H1 (cell line): ENCODE measurements around the gene GRIK4. TPM values are rescaled to one million over a fixed set of nuclear protein-coding genes. Genes with fewer than 3 reads are reported as not detected.

Source experiments
- CTCF ChIA-PET: fragments of 300-600 bp; sonication (Branson Sonifier 250); formaldehyde crosslinking; loops from one replicate; lab custom pipeline; 2021; ENCODE audit not compliant: partially characterized antibody; lab: Charles Lee
- POLR2A ChIA-PET: fragments of 300-600 bp; sonication (Branson Sonifier 250); formaldehyde crosslinking; loops from one replicate; lab custom pipeline; 2021; ENCODE audit warnings: inconsistent platforms; ENCODE audit not compliant: partially characterized antibody; lab: Charles Lee
- DNase-seq, 2 experiments: peaks; one replicate each; pipeline versions ENCODE4 v3.0.0 to v3.0.0-alpha.2; 2010 to 2022; ENCODE audit warnings: low spot score in 2 of 2, low read depth in 1 of 2, mixed read lengths in 1 of 2
- FAIRE-seq: peaks from 2 replicates; lab custom pipeline; 2011; peaks lifted over from hg19 to GRCh38; lab: Jason Lieb, UNC
- H2AFZ ChIP-seq: 2 replicates; pipeline ENCODE4 v1.8.1; 2012; ENCODE audit warnings: low read length, inconsistent platforms
- H2AK5ac ChIP-seq: 2 replicates; pipeline ENCODE4 v1.6.1; 2013; ENCODE audit warnings: low read depth, low read length
- H2BK120ac ChIP-seq: replicated peaks from 2 replicates; pipeline ENCODE3; 2013; ENCODE audit warnings: low read depth, low read length, inconsistent platforms
- H2BK12ac ChIP-seq: 2 replicates; pipeline ENCODE4 v1.6.1; 2013; ENCODE audit warnings: low read depth, low read length
- H2BK15ac ChIP-seq: 2 replicates; pipeline ENCODE4 v1.6.1; 2013; ENCODE audit warnings: low read length
- H2BK20ac ChIP-seq: 2 replicates; pipeline ENCODE4 v1.6.1; 2013; ENCODE audit warnings: low read length
- H2BK5ac ChIP-seq: 2 replicates; pipeline ENCODE4 v1.6.1; 2013; ENCODE audit warnings: low read depth, low read length
- H3K14ac ChIP-seq: 2 replicates; pipeline ENCODE4 v1.6.1; 2013; ENCODE audit warnings: inconsistent platforms; ENCODE audit not compliant: insufficient read length
- H3K18ac ChIP-seq: 2 replicates; pipeline ENCODE4 v1.6.1; 2013; ENCODE audit warnings: low read length; ENCODE audit errors: extremely low read depth
- H3K23ac ChIP-seq: 2 replicates; pipeline ENCODE4 v1.6.1; 2013; ENCODE audit warnings: inconsistent platforms; ENCODE audit not compliant: insufficient read length
- H3K23me2 ChIP-seq: 2 replicates; pipeline ENCODE4 v1.6.1; 2013; ENCODE audit warnings: low read depth, low read length
- H3K27ac ChIP-seq: 2 replicates; pipeline ENCODE4 v1.6.1; 2011; ENCODE audit warnings: low read depth, low read length, inconsistent platforms
- H3K27me3 ChIP-seq, 4 experiments: replicated peaks in 1 of 4; 1 replicate in 1 of 4; 2 replicates in 3 of 4; pipeline versions ENCODE4 v1.6.1 to v1.8.1; 2011 to 2013; ENCODE audit warnings: low read length in 3 of 4, mild to moderate bottlenecking in 3 of 4, inconsistent platforms in 2 of 4, mixed read lengths in 2 of 4, moderate library complexity in 1 of 4; ENCODE audit not compliant: control insufficient read depth in 3 of 4, insufficient read depth in 3 of 4; ENCODE audit errors: extremely low read depth in 1 of 4
- H3K36me3 ChIP-seq, 4 experiments: 2 replicates each; pipeline versions ENCODE4 v1.6.1 to v1.8.1; 2011 to 2013; ENCODE audit warnings: mild to moderate bottlenecking in 4 of 4, low read length in 3 of 4, moderate library complexity in 2 of 4, control low read depth in 1 of 4, inconsistent platforms in 1 of 4; ENCODE audit not compliant: insufficient read depth in 4 of 4, control insufficient read depth in 2 of 4
- H3K4ac ChIP-seq: replicated peaks from 2 replicates; pipeline ENCODE3; 2013; ENCODE audit warnings: low read length, low read depth, mixed read lengths, inconsistent platforms; ENCODE audit not compliant: insufficient read length
- H3K4me1 ChIP-seq, 4 experiments: replicated peaks in 1 of 4; 1 replicate in 1 of 4; 2 replicates in 3 of 4; pipeline versions ENCODE4 v1.6.1 to v1.8.1; 2011 to 2013; ENCODE audit warnings: low read length in 3 of 4, inconsistent platforms in 2 of 4, mixed read lengths in 1 of 4; ENCODE audit not compliant: insufficient read depth in 4 of 4, control insufficient read depth in 3 of 4
- H3K4me2 ChIP-seq, 2 experiments: 2 replicates each; pipeline versions ENCODE4 v1.6.1 to v1.8.1; 2011 to 2013; ENCODE audit warnings: low read depth in 2 of 2, low read length in 2 of 2, control low read depth in 1 of 2, inconsistent platforms in 1 of 2, mild to moderate bottlenecking in 1 of 2; ENCODE audit not compliant: insufficient read depth in 1 of 2
- H3K4me3 ChIP-seq, 4 experiments: fragments of 200-600, 300-600 bp in 1 of 4; sonication (generic), shearing (Covaris generic), sonication (Bioruptor Twin) in 1 of 4; 2 replicates each; pipeline versions ENCODE4 v1.5.1 to v1.8.1; 2011 to 2016; ENCODE audit warnings: low read length in 4 of 4, low read depth in 3 of 4, control low read depth in 2 of 4, inconsistent platforms in 2 of 4, mild to moderate bottlenecking in 2 of 4, mixed read lengths in 1 of 4, moderate library complexity in 1 of 4; ENCODE audit not compliant: insufficient read depth in 2 of 4; ENCODE audit errors: extremely low read depth in 1 of 4
- H3K56ac ChIP-seq: replicated peaks from 2 replicates; pipeline ENCODE3; 2013; ENCODE audit warnings: low read depth, mild to moderate bottlenecking, mixed read lengths, low read length, inconsistent platforms; ENCODE audit not compliant: insufficient read length
- H3K79me1 ChIP-seq: 2 replicates; pipeline ENCODE4 v1.6.1; 2013; ENCODE audit warnings: low read depth, low read length, control low read depth
- H3K79me2 ChIP-seq, 2 experiments: 2 replicates each; pipeline versions ENCODE4 v1.6.1 to v1.8.1; 2012 to 2013; ENCODE audit warnings: low read length in 2 of 2, mild to moderate bottlenecking in 2 of 2, inconsistent platforms in 1 of 2; ENCODE audit not compliant: insufficient read depth in 2 of 2, control insufficient read depth in 1 of 2
- H3K9ac ChIP-seq, 4 experiments: replicated peaks in 1 of 4; 1 replicate in 1 of 4; 2 replicates in 3 of 4; pipeline versions ENCODE4 v1.6.1 to v1.8.1; 2011 to 2013; ENCODE audit warnings: low read depth in 3 of 4, low read length in 3 of 4, control low read depth in 2 of 4, mild to moderate bottlenecking in 2 of 4, moderate library complexity in 2 of 4, inconsistent platforms in 1 of 4; ENCODE audit errors: extremely low read depth in 1 of 4
- H3K9me3 ChIP-seq, 2 experiments: 2 replicates each; pipeline versions ENCODE4 v1.6.1 to v1.8.1; 2012 to 2013; ENCODE audit warnings: mild to moderate bottlenecking in 2 of 2, moderate library complexity in 2 of 2, control low read depth in 1 of 2, inconsistent platforms in 1 of 2, low read depth in 1 of 2, low read length in 1 of 2, mixed read lengths in 1 of 2; ENCODE audit not compliant: insufficient read depth in 2 of 2
- H4K20me1 ChIP-seq, 2 experiments: replicated peaks in 1 of 2; 2 replicates each; pipeline versions ENCODE3 to v1.8.1; 2011 to 2013; ENCODE audit warnings: inconsistent platforms in 2 of 2, low read length in 2 of 2, mild to moderate bottlenecking in 1 of 2; ENCODE audit not compliant: insufficient read depth in 2 of 2, control insufficient read depth in 1 of 2
- H4K5ac ChIP-seq: 2 replicates; pipeline ENCODE4 v1.6.1; 2013; ENCODE audit warnings: low read length, low read depth, mixed read lengths, inconsistent platforms; ENCODE audit not compliant: insufficient read length
- H4K8ac ChIP-seq: 2 replicates; pipeline ENCODE4 v1.8.0; 2013; ENCODE audit warnings: mild to moderate bottlenecking, moderate library complexity, low read length, inconsistent platforms; ENCODE audit not compliant: insufficient read depth; ENCODE audit errors: extremely low read depth
- H4K91ac ChIP-seq: replicated peaks from 2 replicates; pipeline ENCODE3; 2013; ENCODE audit warnings: low read length, mixed read lengths, inconsistent platforms; ENCODE audit not compliant: insufficient read length
- ATF2 ChIP-seq: IDR thresholded peaks from 2 replicates; pipeline ENCODE4 v1.6.1; 2012; ENCODE audit warnings: low read length, inconsistent platforms
- BCL11A ChIP-seq, 2 experiments: IDR thresholded peaks; one replicate each; pipeline ENCODE4 v1.6.1; 2011; ENCODE audit warnings: low read depth in 2 of 2, low read length in 2 of 2, mild to moderate bottlenecking in 2 of 2
- CBX5 ChIP-seq: fragments of 300-800, 300-1000 bp; sonication (generic); IDR thresholded peaks from 2 replicates; pipeline ENCODE4 v1.7.1; 2016; ENCODE audit warnings: antibody characterized with exemption, low read length, low read depth
- CBX8 ChIP-seq: fragments of 300-800, 300-1000 bp; sonication (generic); IDR thresholded peaks from 2 replicates; pipeline ENCODE4 v1.7.1; 2016; ENCODE audit warnings: low read depth, low read length, borderline replicate concordance
- CHD2 ChIP-seq: IDR thresholded peaks from 2 replicates; pipeline ENCODE4 v1.6.1; 2012; ENCODE audit warnings: low read length, improper control_type of control experiment
- HDAC6 ChIP-seq: IDR thresholded peaks from one replicate; pipeline ENCODE4 v1.7.1; 2012; ENCODE audit warnings: low read depth, mild to moderate bottlenecking, inconsistent platforms, low read length, moderate library complexity
- JUN ChIP-seq: IDR thresholded peaks from 2 replicates; pipeline ENCODE4 v1.6.1; 2011; ENCODE audit warnings: low read depth, mild to moderate bottlenecking, improper control_type of control experiment, low read length
- RAD21 ChIP-seq, 2 experiments: IDR thresholded peaks in 1 of 2; conservative IDR thresholded peaks in 1 of 2; 2 replicates each; pipeline ENCODE4 v1.6.1; 2011; ENCODE audit warnings: low read depth in 2 of 2, low read length in 2 of 2, improper control_type of control experiment in 1 of 2, inconsistent platforms in 1 of 2, mild to moderate bottlenecking in 1 of 2, moderate library complexity in 1 of 2
- SAP30 ChIP-seq: fragments of 300-600 bp; sonication (generic); IDR thresholded peaks from 2 replicates; pipeline ENCODE4 v1.7.1; 2012; ENCODE audit warnings: low read length, moderate library complexity, mild to moderate bottlenecking, inconsistent platforms; ENCODE audit not compliant: insufficient read depth, insufficient replicate concordance
- SP1 ChIP-seq: IDR thresholded peaks from 2 replicates; pipeline ENCODE4 v1.6.1; 2011; ENCODE audit warnings: low read depth, low read length
- TBP ChIP-seq: IDR thresholded peaks from 2 replicates; pipeline ENCODE4 v1.6.1; 2011; ENCODE audit warnings: low read depth, low read length, improper control_type of control experiment
- TCF12 ChIP-seq: IDR thresholded peaks from 2 replicates; pipeline ENCODE4 v1.6.1; 2011; ENCODE audit warnings: low read depth, mild to moderate bottlenecking, low read length
- YY1 ChIP-seq: IDR thresholded peaks from 2 replicates; pipeline ENCODE4 v1.6.1; 2011; ENCODE audit warnings: low read depth, mild to moderate bottlenecking, low read length
- WGBS, 2 experiments: shearing (Covaris generic) in 1 of 2; methylation state at CpG; one replicate each; pipeline versions ENCODE4 v1.1.6 to v1.1.7; 2013 to 2015; ENCODE audit warnings: low lambda C conversion rate in 2 of 2, mixed read lengths in 2 of 2, inconsistent platforms in 1 of 2, low coverage in 1 of 2, missing lambda C conversion rate in 1 of 2; ENCODE audit not compliant: insufficient replicate concordance in 2 of 2, insufficient coverage in 1 of 2, insufficient read length in 1 of 2; ENCODE audit errors: extremely low coverage in 1 of 2, missing lambda C conversion rate in 1 of 2; 5-methylcytosine and 5-hydroxymethylcytosine counted together
- polyA plus RNA-seq, 7 experiments: library from polyadenylated mRNA; depleted of rRNA in 3 of 7; stranded (reverse) in 5 of 7; unstranded in 2 of 7; fragments of >200 nt in 5 of 7; fragments of 200-250 nt in 2 of 7; gene quantifications; 1 replicate in 5 of 7; 2 replicates in 1 of 7; 4 replicates in 1 of 7; pipeline versions ENCODE4 v1.2.1 to v1.2.3, GENCODE V29; 2011 to 2013; ENCODE audit warnings: missing spikeins in 2 of 7, mixed read lengths in 2 of 7
- total RNA-seq: library from RNA; stranded (reverse); fragmentation: NEBNext Ultra II Directional; extraction: Animal tissue kit (Norgen Biotek cat#: 25700); gene quantifications from 2 replicates; pipeline ENCODE4 v1.2.1, GENCODE V29; 2021

Gene GRIK4
- total and polyA plus RNA-seq, 2 of the 8 experiments (the other 6 are each of a cell fraction or from before 2014, with no cell fraction given) = 1.2 to 2.9 TPM

- Histone ChIP-seq H4K8ac (no peak overlapping the region), H2BK5ac (no peak overlapping the region), H4K20me1 (no peaks in the 10 kb centered on the region), H2BK12ac (no peak overlapping the region), H3K4me2 (no peak overlapping the region), H3K36me3 (no peaks in the 10 kb centered on the region), H4K91ac (no peak overlapping the region), H3K4me3 (no peak overlapping the region), H3K14ac (no peak overlapping the region), H3K56ac (no peak overlapping the region), H2BK20ac (no peak overlapping the region), H2BK120ac (no peak overlapping the region), H3K4me1 (peaks cover 2 to 4% (median 3%) of the 10 kb centered on the region in 4 experiments; a peak in 5 of 7 replicates), H2AK5ac (no peak overlapping the region), H3K79me1 (no peaks in the 10 kb centered on the region), H3K23ac (no peak overlapping the region), H3K9me3 (no peaks in the 10 kb centered on the region), H3K18ac (no peak overlapping the region), H2AFZ (no peak overlapping the region), H3K23me2 (no peaks in the 10 kb centered on the region), H2BK15ac (no peak overlapping the region), H3K4ac (no peak overlapping the region), H3K27me3 (no peaks in the 10 kb centered on the region; a peak in 2 of 7 replicates), H3K79me2 (no peaks in the 10 kb centered on the region), H3K27ac (no peak overlapping the region), H4K5ac (no peak overlapping the region), H3K9ac (no peak overlapping the region)
- ChIA-PET POLR2A (no interaction called here), CTCF (interaction anchor here (3.2 to 5.4 kb wide), 3 partner anchors 11 to 144 kb away, joined by 12 to 27 read pairs (median 16); no protein-coding TSS in a partner anchor)
- 89% methylated on average over 3 of the region's 3 CpGs; no CpG with 5 or more reads in 1 of the 2 experiments for whole genome bisulfite sequencing, 2 experiments
- DNase-seq (no peak), FAIRE-seq (no peak)
- TF ChIP-seq HDAC6 (no peak), RAD21 (IDR thresholded peaks at IDR 0.05 in 1 of 2, conservative IDR thresholded peaks at IDR 0.05 in 1 of 2; ENCODE audit: low read depth in 2 of 2, low read length in 2 of 2) (no peak), ATF2 (no peak), SAP30 (no peak), TBP (no peak), YY1 (no peak), BCL11A (IDR thresholded peaks at IDR 0.05; ENCODE audit: low read depth in 2 of 2, low read length in 2 of 2) (no peak), TCF12 (no peak), JUN (no peak), CBX5 (no peak), SP1 (no peak), CBX8 (no peak), CHD2 (no peak)
Measured at GRCh38 chr11:120658071-120658423, 146.5 kb downstream of the GRIK4 start.
